ENCODE data around the gene CTNNBIP1. TPM values are rescaled to one million over a fixed set of nuclear protein-coding genes. Genes with fewer than 3 reads are reported as not detected.

CTNNBIP1 gene
- total and polyA plus RNA-seq, 2 donors (not counting 3 experiments of a cell fraction or from before 2014, with no cell fraction given) = 26.6 to 31.7 TPM

DNA sequence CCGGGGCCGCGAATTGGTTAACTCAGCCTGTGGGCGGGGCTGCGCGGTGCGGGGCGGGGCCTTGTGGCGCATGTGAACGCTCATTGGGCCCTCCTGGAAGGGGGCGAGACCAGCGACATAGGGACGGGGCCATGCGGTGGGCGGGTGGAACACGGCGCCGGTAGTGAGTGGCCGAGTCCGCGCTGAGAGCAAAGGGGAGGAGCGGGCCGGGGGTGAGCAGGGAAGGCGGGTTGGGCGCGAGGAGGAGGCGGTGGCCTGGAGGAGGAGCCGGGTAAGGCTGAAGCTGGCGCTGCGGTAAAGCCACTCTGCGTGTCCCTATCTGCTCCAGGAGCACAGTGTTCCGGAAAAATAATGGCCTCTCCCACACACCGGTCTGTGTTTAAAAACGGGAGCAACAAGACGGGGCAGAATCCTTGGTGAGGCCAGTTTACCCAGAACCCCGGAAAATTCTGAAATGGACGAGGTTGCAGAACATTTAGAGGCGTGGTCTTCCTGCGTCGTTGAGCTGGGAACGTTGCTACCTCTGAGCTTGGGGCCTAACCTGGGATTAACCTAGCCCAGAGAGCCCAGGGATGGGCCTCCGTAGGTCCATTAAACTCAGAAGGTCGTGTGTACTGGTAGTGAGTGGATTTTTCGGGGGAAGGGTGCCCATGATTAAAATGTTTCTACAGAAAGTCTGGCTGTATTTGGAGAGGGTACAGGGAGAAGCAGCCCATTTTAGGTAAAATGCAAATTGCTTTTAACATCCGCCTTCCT, 532 bp upstream of the CTNNBIP1 start:
- H3K4me2 ChIP-seq (ENCODE audit: insufficient read depth, low read length) = peak overlapping the region; percentile 93
- dilution Hi-C loops (cut with MboI; ENCODE audit: extremely low pct_ligation_motif_present, low sequenced_read_pairs) (no loop called here), intact Hi-C loops (cut with micrococcal nuclease) (loop anchor here (1.0 kb wide), 6 partner anchors 12 to 322 kb away; partner anchors contain the start of genes LZIC, NMNAT1, TMEM201 and UBE4B)
- DNase-seq (ENCODE audit: low read depth, low spot score) = peak; percentile 99
- H3K36me3 ChIP-seq (ENCODE audit: control insufficient read depth in 2 of 2, extremely low read depth in 1 of 2, insufficient read depth in 2 of 2, low read length in 2 of 2) = no peaks in the 10 kb centered on the region
- H3K9ac ChIP-seq (replicated peaks; ENCODE audit: extremely low read depth, insufficient read depth, low read length) = peak overlapping the region; percentile 76
- H3K27me3 ChIP-seq (ENCODE audit: control insufficient read depth in 2 of 2, insufficient read depth in 2 of 2, low read length in 2 of 2) = no peaks in the 10 kb centered on the region
- FAIRE-seq = peak; percentile 99
- BruUV-seq (replicated peaks) = TSS peak; percentile 49
- POLR2A ChIA-PET = interaction anchor here (0.6 to 1.2 kb wide), 3 partner anchors 17 to 46 kb away, joined by 3 to 5 read pairs (median 5); partner anchors contain the start of genes LZIC and NMNAT1
- H3K4me3 ChIP-seq (replicated peaks in 1 of 3; ENCODE audit: insufficient read depth in 1 of 3, low read depth in 1 of 3, low read length in 3 of 3) = peak overlapping the region; percentile 35 to 70 (median 37)
- H3K9me3 ChIP-seq (replicated peaks; ENCODE audit: control insufficient read depth, insufficient read depth, low read length) = no peaks in the 10 kb centered on the region
- no peaks in the 10 kb centered on the region for H3K9me1 ChIP-seq (replicated peaks; ENCODE audit: control insufficient read depth, extremely low read depth, insufficient read depth, low read length)
- peaks cover 5% of the 10 kb centered on the region for H3K79me2 ChIP-seq (ENCODE audit: control insufficient read depth, insufficient read depth, low read length)
- CTCF ChIA-PET = interaction anchor here (0.8 to 1.2 kb wide), 9 partner anchors 16 to 299 kb away, joined by 3 to 9 read pairs (median 4); partner anchors contain the start of gene KIF1B
- TF ChIP-seq MYC (IDR thresholded peaks at IDR 0.05; ENCODE audit: low read depth, low read length) (no peak), FOS (IDR thresholded peaks at IDR 0.05; ENCODE audit: borderline replicate concordance, insufficient read depth, low read length) (no peak), POLR2AphosphoS5 (IDR thresholded peaks at IDR 0.05; ENCODE audit: insufficient read depth, low read depth, low read length) (peak; percentile 54), POLR2A (IDR thresholded peaks at IDR 0.05; ENCODE audit: low read depth, low read length) (peak; percentile 44), GATA2 (IDR thresholded peaks at IDR 0.05; ENCODE audit: insufficient read depth, insufficient read length, low read depth, low read length) (no peak), JUN (IDR thresholded peaks at IDR 0.05; ENCODE audit: borderline replicate concordance, insufficient read depth, insufficient read length, low read depth) (no peak), EZH2 (IDR thresholded peaks at IDR 0.05; ENCODE audit: borderline replicate concordance, low read depth, low read length, severe bottlenecking) (no peak)
- TF ChIP-seq, protein P1, sequence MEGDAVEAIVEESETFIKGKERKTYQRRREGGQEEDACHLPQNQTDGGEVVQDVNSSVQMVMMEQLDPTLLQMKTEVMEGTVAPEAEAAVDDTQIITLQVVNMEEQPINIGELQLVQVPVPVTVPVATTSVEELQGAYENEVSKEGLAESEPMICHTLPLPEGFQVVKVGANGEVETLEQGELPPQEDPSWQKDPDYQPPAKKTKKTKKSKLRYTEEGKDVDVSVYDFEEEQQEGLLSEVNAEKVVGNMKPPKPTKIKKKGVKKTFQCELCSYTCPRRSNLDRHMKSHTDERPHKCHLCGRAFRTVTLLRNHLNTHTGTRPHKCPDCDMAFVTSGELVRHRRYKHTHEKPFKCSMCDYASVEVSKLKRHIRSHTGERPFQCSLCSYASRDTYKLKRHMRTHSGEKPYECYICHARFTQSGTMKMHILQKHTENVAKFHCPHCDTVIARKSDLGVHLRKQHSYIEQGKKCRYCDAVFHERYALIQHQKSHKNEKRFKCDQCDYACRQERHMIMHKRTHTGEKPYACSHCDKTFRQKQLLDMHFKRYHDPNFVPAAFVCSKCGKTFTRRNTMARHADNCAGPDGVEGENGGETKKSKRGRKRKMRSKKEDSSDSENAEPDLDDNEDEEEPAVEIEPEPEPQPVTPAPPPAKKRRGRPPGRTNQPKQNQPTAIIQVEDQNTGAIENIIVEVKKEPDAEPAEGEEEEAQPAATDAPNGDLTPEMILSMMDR (IDR thresholded peaks at IDR 0.05; ENCODE audit: extremely low read depth in 1 of 2, insufficient read depth in 1 of 2, low read depth in 1 of 2, low read length in 2 of 2) = no peak
- TF ChIP-seq, protein P2, sequence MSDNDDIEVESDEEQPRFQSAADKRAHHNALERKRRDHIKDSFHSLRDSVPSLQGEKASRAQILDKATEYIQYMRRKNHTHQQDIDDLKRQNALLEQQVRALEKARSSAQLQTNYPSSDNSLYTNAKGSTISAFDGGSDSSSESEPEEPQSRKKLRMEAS (IDR thresholded peaks at IDR 0.05; ENCODE audit: insufficient read depth, insufficient read length) = peak; percentile 36
- peak overlapping the region; percentile 61 for H3K27ac ChIP-seq (ENCODE audit: insufficient read depth, low read depth, low read length)
- H2AFZ ChIP-seq (ENCODE audit: low read depth, low read length) = peak overlapping the region; percentile 89
- H4K20me1 ChIP-seq (replicated peaks; ENCODE audit: control insufficient read depth, extremely low read depth, insufficient read depth, low read length) = no peaks in the 10 kb centered on the region
- peaks cover 11% of the 10 kb centered on the region for H3K4me1 ChIP-seq (ENCODE audit: control insufficient read depth, extremely low read depth, insufficient read depth, low read length)
